GM21528 (cell line): ENCODE data around the gene TEPSIN.

Experiments used
- ATAC-seq: cut with Tn5 transposase; IDR thresholded peaks from one replicate; pipeline ENCODE4 v1.9.1; 2021; ENCODE audit warnings: mild to moderate bottlenecking, moderate library complexity; ENCODE audit not compliant: unreplicated experiment, low FRiP score

Gene TEPSIN

GRCh38 chr17:81200695-81201580 lies 37.9 kb downstream of the TEPSIN start:
- ATAC-seq, result no peak

DNA sequence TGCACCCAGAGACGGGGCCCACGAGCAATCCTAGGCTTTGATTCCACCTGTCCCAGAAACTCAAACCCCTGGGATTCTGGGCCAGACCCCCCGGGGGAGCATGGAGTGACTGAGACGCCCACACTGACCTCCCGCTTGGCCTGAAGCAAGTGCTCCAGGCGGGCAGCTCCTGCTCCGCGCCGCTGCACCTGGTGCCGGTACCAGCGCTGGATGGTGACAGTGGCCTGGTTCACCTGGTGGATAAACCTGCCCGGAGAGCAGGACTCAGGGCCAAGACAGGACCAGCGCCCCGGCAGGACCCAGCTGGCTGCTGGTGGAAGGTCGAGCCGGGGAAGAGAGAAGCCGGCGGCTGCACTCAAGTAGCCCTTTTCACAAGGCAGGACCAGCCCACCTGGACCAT lies 38.7 kb downstream of the TEPSIN start:
- ATAC-seq, result no peak

DNA sequence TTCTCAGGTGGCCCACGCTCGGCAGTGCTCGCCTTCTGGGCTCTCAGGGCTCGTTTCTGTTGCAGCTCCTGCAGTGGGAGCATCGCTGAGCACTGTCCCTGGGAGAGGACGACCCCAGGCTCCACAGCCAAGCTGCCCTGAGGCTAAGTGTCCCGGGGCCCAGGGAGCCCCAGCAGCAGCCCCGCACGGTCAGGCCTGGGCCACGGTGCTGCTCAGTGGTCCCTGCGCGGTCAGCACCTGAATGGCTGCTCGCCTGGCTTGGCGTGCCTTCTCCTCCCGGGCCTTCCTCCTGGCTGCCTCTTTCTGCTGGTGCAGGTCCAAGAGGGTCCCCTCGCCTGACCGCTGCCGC lies 39.4 kb downstream of the TEPSIN start:
- ATAC-seq, result no peak

DNA sequence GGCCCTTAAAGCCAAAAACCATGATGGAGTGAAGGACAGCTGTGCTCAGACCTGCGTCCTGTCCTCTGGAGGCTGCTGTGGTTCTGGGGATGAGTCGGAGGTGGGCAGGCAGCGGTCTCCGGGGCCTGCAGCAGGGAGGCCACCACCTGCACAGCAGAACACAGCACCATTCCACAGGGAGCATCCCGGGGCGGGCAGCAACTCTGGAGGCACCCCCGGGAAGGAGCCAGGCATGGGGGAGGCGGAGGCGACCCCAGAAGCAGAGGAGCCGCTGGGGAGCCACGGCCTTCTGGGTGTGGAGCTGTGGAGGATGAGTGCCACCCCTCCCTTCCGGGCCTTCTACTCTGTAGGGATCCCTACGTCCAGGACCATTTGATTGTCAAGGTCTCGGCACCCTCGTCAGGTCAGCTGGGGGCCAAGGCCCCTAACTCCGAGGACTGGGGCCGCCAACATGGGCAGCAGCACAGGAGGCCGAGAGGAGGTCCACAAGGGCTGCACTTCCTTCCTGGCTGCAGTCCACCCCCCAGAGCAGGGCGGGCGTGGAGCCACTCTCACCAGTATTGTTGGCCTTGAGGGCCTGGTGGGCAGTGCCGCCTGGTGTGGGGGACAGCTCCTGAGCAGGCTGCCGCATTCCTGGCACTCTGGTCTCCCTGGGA lies 39.9 kb downstream of the TEPSIN start:
- ATAC-seq, result no peak

- no peak for ATAC-seq
Measured at GRCh38 chr17:81197831-81198490, 40.9 kb downstream of the TEPSIN start.

- no peak for ATAC-seq
Measured at GRCh38 chr17:81197409-81197795, 41.5 kb downstream of the TEPSIN start.

- ATAC-seq, result no peak
Measured at GRCh38 chr17:81196505-81197408, 42.1 kb downstream of the TEPSIN start.

DNA sequence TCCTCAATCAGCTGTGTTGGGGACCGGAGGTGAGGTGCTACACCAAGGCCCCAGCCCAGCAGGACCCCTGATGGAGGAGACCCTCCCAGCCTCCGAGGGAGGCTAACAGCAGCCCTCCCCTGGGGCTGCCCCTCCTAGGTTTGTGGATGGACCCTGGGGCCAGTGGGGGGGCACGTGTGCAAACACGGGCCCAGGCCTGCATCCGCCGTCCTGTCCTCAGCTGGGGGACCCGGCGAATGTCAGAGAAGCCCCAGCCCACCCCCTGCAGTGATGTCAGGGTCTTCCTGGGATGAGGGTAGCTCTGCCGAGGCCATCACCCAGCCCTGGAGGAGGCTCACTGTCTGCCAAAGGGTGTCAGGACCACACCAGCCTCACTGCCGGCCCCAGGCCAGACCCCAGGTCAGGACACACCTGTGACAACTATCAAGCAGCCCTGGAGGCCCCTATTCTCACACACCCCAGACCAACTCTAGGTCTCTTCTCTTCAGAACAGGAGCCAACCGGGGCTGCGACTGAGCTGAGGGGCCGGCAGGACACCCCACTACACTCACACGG lies 42.8 kb downstream of the TEPSIN start:
- no peak for ATAC-seq

GRCh38 chr17:81194941-81195901 lies 43.6 kb downstream of the TEPSIN start:
- no peak for ATAC-seq

- ATAC-seq, result no peak
Measured at GRCh38 chr17:81194225-81194760, 44.6 kb downstream of the TEPSIN start.

GRCh38 chr17:81193470-81194224 lies 45.2 kb downstream of the TEPSIN start:
- ATAC-seq, result no peak

- ATAC-seq, result no peak
Measured at GRCh38 chr17:81193051-81193410, 45.8 kb downstream of the TEPSIN start.

DNA sequence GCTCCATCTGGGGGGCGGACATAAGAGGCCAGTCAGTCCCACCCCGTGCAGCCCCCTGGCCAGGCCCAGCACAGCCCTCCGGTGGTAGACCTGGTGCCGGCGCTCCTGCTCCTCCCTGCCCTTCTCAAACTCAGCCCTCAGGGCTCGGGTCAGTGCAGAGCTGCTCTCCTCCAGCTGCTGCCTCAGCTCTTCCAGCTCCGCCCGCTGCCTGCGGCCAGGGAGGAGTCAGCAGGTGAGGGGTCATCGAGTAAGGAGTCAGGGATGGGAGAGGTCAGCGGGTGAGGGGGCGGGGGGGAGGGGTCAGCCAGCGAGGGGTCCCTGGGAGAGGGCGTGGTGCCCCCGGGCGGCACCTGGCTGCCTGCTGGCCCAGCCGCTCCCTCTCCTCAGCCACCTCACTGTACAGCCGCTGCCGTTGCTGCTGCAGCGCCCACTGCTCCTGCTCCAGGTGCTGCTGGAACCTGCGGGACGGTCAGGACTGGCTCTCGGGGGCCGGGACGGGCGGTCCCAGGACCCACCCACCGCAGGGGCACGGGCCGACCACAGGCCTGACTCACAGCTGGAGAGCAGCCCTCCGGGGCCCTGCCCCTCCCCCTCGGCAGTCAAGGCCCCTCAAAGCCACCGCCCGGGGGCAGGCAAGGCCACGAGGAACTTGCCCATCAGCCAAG lies 46.3 kb downstream of the TEPSIN start:
- no peak for ATAC-seq

GRCh38 chr17:81191646-81192045 lies 47.2 kb downstream of the TEPSIN start:
- no peak for ATAC-seq

DNA sequence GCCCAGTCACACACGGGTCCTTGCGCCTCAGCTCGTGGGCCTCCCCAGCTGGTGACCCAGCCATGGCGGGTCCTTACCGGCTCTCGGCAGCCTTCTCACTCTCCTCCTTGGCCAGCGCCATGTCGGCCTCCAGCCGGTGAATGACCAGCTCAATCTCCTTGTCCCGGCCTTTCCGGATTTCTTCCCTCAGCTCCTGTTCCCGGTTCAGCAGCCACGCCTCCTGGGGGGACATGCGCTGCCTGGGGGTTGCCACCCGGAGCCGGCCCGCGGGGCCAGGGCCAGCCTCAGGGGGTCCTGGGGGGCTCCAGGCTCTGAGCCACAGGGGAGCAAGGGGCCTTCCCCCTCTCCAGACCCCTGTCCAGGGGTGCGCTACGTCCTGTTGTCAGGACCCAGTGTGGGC lies 47.7 kb downstream of the TEPSIN start:
- no peak for ATAC-seq

DNA sequence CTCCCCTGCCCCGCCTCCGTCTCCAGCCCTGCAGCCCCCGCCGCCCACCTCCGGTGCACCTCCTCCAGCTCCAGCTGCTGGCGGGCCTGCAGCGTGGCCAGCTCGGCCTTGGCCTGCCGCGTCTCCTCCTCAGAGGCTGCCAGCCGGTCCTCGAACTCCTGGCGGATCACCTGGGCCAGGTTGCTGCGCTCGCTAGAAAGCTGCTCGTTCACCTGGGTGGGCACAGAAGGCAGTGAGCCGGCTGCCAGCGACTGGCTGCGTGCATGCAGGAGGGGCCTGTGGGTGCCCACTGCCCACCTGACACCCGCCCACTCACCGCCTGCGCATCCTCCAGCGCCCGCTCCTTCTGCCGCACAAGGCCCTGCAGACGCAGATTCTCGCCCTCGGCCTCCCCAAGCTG lies 48.3 kb downstream of the TEPSIN start:
- no peak for ATAC-seq

GRCh38 chr17:81189670-81190530 lies 49.0 kb downstream of the TEPSIN start:
- ATAC-seq, result no peak
